ENCODE results near the gene ZKSCAN2.

The ZKSCAN2 gene

DNA sequence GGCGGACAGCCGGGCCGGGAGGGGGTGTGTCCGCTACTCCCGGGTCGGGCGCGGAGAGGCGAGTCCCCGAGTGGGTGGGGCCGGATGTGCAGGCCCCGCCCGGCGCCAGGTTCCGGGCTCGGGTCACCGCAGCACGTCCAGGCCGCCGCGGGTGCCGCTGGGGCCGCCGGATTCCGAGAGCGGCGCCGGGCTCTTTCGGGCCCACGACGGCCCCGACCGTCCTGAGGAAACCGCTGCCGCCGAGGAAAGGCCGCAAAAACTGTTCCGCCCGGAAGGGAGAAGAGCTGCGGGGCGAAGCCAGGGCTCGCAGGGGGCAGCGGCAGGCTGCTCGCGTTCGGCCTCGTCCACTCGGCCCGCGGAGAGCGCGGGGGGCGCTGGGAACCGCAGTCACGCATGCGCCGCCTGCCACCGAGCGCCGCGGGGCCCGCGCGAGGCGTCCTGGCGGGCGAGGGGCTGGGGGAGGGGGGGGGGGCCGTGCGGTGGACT is at the start of gene ZKSCAN2:
ZKSCAN2 (minus strand) TSS at position 376 of the 486 bp plus-strand sequence. CDS start 718 bp downstream, outside the sequence.
- peak; percentile 74 for DNase-seq (ENCODE audit: low read depth)

- no peak for DNase-seq (ENCODE audit: low read depth)
These were observed 42.3 kb upstream of the ZKSCAN2 start for GRCh38 chr16:25299792-25300590.

DNA sequence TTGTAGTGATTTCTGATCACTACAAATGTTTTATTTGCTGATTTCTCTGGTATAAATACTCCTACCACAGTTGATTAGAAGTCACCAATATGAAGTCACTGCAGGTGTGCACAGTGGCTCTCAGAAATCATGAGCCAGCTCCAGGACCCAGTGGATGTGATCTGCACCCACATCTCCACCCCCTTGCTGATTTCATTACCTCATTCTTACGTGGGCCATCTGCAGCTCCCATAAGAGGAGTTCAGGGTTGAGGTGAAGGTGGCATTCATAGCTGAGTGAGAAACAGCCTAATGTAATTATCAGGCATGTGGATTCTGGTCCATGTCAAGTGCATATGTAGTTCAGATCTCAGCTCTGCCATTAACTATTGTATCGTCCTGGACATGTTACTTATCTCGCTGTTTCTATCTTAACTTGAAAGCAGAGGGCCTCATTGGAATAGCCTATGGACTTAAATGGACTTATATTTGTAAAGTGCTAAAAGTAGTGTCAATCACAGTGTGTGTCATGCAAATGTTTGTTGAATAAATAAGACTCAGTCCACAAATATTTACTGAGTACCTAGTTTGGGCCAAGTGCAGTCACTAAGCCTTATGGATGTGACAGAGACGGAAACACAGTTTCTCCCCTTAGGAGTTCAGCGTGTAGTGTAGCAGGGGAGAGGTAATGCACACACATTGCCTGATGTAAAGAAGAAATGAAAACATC is 40.7 kb upstream of the ZKSCAN2 start:
- DNase-seq (ENCODE audit: low read depth): no peak

DNA sequence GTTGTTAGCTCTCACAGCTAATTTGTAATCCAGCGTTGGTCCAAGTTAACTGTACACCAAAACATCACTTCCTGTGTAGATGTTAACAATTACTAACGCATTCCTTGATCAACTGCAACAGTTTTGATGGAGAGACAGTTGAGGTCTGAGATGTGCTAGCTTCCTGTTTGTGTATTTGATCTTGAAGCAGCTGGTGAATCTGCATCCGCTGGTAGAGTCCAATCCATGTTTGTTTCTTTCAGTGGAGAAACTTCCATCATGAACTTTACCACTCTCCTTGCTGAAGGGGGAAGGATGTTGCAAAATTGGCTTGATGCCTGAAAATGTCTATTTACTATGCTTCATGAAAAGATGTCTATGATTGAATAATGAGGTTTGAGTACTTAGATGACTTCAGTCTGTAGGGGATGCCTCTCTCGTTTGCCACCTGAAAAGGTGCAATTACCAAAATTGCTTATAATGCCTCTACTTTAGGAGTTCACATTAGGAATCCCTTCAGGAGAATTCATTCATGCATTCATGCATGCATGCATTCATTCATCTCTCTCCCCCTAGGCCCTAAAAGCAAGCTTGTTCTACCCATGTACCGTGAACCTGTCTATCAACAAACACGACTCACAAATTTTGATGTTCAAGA is 39.6 kb upstream of the ZKSCAN2 start:
- no peak for DNase-seq (ENCODE audit: low read depth)

DNA sequence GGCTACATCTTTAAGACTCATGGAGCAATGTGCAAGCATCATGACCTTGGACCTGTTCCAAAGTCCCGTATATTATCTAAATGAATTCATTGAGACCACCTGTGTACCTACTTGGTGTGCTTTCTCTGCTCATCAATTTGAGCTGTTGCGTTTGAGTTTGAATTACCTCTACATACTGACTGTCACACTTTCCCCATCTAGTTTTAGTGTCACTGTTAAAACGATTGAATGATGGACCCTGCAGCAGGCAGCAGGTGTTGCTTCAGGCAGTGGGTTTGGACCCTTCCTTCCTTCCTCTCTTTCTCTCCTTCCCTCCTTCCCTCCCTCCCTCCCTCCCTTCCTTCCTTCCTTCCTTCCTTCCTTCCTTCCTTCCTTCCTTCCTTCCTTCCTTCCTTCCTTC is 33.9 kb upstream of the ZKSCAN2 start:
- DNase-seq (ENCODE audit: low read depth): no peak

- no peak for DNase-seq (ENCODE audit: low read depth)
These were observed 31.8 kb upstream of the ZKSCAN2 start for GRCh38 chr16:25289466-25289865.

- no peak for DNase-seq (ENCODE audit: low read depth)
These were observed 21.8 kb upstream of the ZKSCAN2 start for GRCh38 chr16:25279491-25279890.

DNA sequence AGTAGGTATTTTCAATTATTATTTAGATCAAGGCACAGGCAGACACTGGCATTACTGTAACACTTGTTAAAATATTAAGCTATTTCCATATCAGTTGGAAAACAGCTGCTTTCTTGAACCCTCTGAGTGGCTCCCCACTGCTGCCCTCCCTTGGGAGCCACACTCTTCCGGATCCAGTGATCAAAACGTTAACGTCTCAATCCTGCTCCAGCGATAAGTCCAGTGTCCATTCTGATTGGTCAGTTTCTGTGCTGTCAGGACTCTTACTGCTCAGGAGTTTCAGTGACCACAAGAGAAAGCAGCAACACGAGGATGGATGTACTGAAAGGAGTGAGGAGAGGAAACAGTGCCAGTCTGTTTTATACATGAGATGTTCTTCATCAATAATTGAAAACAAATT is 13.8 kb upstream of the ZKSCAN2 start:
- no peak for DNase-seq (ENCODE audit: low read depth)

DNA sequence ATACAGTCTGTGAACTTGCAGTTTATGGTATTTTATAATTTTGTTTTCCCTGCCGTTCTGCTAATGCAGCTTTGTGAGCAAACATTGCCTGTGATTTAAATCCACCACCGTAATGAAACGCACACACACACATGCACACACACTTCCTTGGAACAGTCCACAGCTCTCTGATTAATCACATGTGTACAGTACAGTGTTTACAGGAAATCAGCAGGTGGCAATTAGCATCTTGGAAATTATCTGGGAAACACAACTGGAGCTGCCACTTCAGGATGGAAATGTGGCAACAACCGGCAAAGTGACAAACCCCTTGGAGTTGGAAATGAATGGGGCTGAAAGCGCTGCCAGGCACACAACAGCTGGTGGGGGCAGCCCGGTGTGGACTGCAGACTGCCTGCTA is 12.9 kb upstream of the ZKSCAN2 start:
- no peak for DNase-seq (ENCODE audit: low read depth)

DNA sequence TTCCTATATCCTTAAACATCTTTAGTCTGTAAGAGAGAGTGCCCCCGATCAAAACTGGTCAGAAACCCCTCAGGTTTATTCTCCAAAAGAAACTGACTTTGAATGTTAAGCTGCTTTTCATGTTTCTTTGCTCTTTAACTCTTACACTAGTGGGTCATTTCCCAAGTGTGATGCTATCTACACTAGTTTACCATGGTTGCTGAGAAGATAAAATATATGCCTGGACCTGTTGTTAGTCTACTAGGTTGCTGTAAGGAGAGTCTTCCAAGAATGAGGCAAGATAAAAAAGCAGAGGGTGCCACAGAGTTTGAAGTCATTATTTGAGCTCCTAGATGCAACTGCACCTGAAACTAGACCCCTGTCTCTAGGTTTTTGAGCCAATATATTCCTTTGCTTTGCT is 12.2 kb upstream of the ZKSCAN2 start:
- DNase-seq (ENCODE audit: low read depth): no peak

DNA sequence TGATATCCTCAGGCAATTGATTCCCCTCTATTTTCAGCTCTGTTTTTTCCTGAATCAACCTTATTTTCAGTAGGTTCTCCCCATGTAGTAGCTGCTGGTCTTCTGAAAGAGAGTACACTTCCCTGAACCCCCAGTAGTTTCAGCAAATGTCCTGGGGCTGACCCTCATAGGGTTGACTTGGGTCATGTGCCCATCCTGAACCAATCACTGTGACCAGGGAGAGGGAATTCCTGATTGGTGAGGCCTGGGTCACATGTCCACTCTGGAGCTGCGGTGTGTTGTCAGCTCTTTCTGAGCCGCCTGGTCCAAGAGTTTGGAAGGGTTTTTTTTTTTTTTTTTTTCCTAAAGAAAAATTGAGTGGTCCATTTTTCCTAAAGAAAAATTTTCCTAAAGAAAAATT is 8.3 kb upstream of the ZKSCAN2 start:
- DNase-seq (ENCODE audit: low read depth): no peak

- no peak for DNase-seq (ENCODE audit: low read depth)
These were observed 7.0 kb upstream of the ZKSCAN2 start for GRCh38 chr16:25264597-25264996.

DNA sequence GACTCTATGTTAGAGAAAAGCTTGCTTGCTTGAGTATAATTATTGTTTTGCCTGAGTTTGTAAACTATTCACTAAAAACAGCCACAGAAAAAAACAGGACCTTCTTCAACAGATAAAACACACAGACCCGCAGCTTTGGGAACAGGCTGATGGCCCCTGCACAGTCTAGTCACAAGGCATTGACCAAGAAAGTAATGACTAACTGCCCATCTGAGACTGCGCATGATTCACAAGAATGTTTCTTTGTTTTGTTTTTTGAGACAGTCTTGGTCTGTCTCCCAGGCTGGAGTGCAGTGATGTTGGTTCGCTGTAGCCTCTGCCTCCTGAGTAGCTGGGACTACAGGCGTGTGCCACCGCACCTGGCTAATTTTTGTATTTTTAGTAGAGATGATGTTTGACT is 2.8 kb upstream of the ZKSCAN2 start:
- DNase-seq (ENCODE audit: low read depth): no peak

GRCh38 chr16:25258861-25259179 is 1.2 kb upstream of the ZKSCAN2 start:
- DNase-seq (ENCODE audit: low read depth): no peak

- DNase-seq (ENCODE audit: low read depth): peak; percentile 63
These were observed 563 bp upstream of the ZKSCAN2 start for GRCh38 chr16:25257956-25258860.

- no peak for DNase-seq (ENCODE audit: low read depth)
These were observed 763 bp downstream of the ZKSCAN2 start for GRCh38 chr16:25256695-25257469.

DNA sequence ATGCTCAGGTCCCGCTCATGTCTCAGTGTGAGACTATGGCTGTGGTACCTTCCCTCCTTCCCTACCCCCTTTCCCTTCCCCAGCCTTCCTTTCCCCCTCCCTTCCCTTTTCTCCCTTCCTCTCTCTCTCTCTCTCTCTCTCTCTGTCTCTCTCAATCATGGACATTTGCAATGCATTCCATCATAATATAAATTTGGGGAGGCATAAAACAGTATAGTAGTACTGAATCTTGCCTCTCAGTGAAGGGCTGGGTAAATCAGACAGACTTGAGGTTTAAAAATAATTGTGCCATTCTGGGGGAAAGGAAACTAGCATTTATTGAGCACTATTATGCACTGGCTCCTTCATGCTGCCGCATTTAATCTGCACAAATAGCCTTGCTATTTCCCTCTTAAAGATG is 4.3 kb downstream of the ZKSCAN2 start:
- no peak for DNase-seq (ENCODE audit: low read depth)

- DNase-seq (ENCODE audit: low read depth): no peak
These were observed 7.2 kb downstream of the ZKSCAN2 start for GRCh38 chr16:25250467-25250866.

DNA sequence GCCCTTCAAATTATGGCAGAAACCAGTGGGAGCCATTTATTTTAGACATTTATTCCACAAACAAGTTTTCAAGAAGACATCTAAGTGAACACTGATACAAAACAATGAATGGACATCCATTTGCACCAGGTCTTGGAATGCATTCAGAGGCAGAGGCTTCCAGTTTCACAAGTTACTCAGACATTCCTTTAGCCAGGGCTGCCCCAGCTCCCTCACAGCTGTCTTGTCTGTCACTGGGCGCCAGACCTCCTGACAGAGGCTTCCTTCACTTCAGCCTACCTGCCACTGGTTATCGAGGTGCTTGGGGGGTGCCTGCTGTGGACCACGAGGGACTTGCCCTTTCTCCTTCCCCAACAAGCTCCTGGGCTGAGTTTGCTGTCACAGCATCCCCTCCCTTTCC is 21.7 kb downstream of the ZKSCAN2 start:
- no peak for DNase-seq (ENCODE audit: low read depth)

- no peak for DNase-seq (ENCODE audit: low read depth)
These were observed 29.3 kb downstream of the ZKSCAN2 start for GRCh38 chr16:25228372-25228771.

DNA sequence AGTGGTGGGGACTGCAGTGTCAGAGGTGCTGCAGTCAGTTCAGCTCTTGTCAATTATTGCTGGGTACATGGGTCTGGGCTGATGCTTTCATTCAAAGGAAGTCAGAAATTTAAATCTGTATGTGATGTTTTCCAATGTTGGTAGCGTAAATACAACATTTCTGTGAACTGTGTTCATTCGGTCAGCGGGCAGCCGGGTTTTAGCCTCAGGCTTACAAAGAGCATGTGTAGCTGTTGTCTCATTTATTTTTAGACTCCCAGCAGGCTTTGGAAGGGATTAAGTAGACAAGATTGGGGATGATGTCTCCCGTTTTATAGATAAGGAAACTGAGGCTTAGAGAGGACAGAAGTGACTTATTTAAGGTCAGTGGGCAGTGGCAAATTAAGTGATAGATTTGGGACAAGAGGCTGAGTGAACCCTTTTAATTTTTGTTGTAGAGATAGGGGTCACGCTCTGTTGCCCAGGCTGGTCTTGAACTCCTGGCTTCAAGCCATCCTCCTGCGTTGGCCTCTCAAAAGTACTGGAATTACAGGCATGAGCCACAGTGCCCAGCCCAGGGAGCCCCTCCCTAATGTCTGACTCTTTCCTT is 32.8 kb downstream of the ZKSCAN2 start:
- no peak for DNase-seq (ENCODE audit: low read depth)

Measured in stimulated activated CD8-positive, alpha-beta memory T cell treated with anti-CD3 and anti-CD28 coated beads, Interleukin-12 subunit alpha, Interleukin-12 subunit beta, amount 100 ng/mL, for 4 hours (primary cell).